Fibroblast of peridontal ligament (primary cell): ENCODE data around the gene STXBP1.

Experiments
- DNase-seq: peaks from one replicate; pipeline ENCODE4 v3.0.0-alpha.2; 2010; ENCODE audit errors: extremely low read depth

Gene STXBP1

GRCh38 chr9:127715470-127716337, 103.6 kb downstream of the STXBP1 start, which contains the start of the genes PTRH1 and TTC16:
Gene PTRH1, minus strand, starts transcription at chr9:127715663. Its CDS starts 24 bp downstream, at chr9:127715639.
Gene TTC16, plus strand, starts transcription at chr9:127716079. Its CDS starts 67 bp downstream, at chr9:127716146.
- DNase-seq, result peak; percentile 92

GRCh38 chr9:127716412-127716811, 104.3 kb downstream of the STXBP1 start:
- no peak for DNase-seq

- DNase-seq, result no peak
Measured at GRCh38 chr9:127717766-127718165, 105.7 kb downstream of the STXBP1 start.

- DNase-seq, result no peak
Measured at GRCh38 chr9:127720031-127720864, 108.2 kb downstream of the STXBP1 start.

- no peak for DNase-seq
Measured at GRCh38 chr9:127720865-127721227, 108.8 kb downstream of the STXBP1 start.

GRCh38 chr9:127721391-127721821, 109.3 kb downstream of the STXBP1 start:
- no peak for DNase-seq

GRCh38 chr9:127722055-127722745, 110.1 kb downstream of the STXBP1 start:
- DNase-seq, result no peak

- no peak for DNase-seq
Measured at GRCh38 chr9:127723013-127723412, 110.9 kb downstream of the STXBP1 start.

- DNase-seq, result peak; percentile 76
Measured at GRCh38 chr9:127723444-127723843, 111.4 kb downstream of the STXBP1 start.

GRCh38 chr9:127724012-127724411, 111.9 kb downstream of the STXBP1 start:
- DNase-seq, result no peak

GRCh38 chr9:127726871-127727270, 114.8 kb downstream of the STXBP1 start:
- no peak for DNase-seq

- DNase-seq, result no peak
Measured at GRCh38 chr9:127728808-127729207, 116.7 kb downstream of the STXBP1 start.

GRCh38 chr9:127729522-127730256, 117.6 kb downstream of the STXBP1 start:
- no peak for DNase-seq

- no peak for DNase-seq
Measured at GRCh38 chr9:127730262-127730661, 118.2 kb downstream of the STXBP1 start.

GRCh38 chr9:127730799-127731410, 118.8 kb downstream of the STXBP1 start:
- DNase-seq, result no peak

GRCh38 chr9:127731938-127732337, 119.9 kb downstream of the STXBP1 start:
- DNase-seq, result no peak

GRCh38 chr9:127732444-127732843, 120.4 kb downstream of the STXBP1 start:
- DNase-seq, result no peak

GRCh38 chr9:127733614-127734013, 121.5 kb downstream of the STXBP1 start:
- DNase-seq, result no peak

- DNase-seq, result no peak
Measured at GRCh38 chr9:127734247-127734746, 122.2 kb downstream of the STXBP1 start.

- DNase-seq, result peak; percentile 93
Measured at GRCh38 chr9:127734747-127735529, 122.9 kb downstream of the STXBP1 start, which contains the start of gene TOR2A. Gene TOR2A, minus strand, starts transcription at chr9:127735294. Its CDS starts 24 bp downstream, at chr9:127735270.
